Mesenchymal stem cell (in vitro differentiated cells and primary cell): ENCODE data around the gene CEP20.

Experiments
- DNase-seq: peaks from one replicate; pipeline ENCODE4 v3.0.0-alpha.2; 2013
- H2AFZ ChIP-seq: one replicate; pipeline ENCODE4 v1.6.1; 2013; ENCODE audit warnings: low read depth, mild to moderate bottlenecking, control low read depth, inconsistent platforms, low read length, moderate library complexity
- H2AK5ac ChIP-seq: 2 replicates; pipeline ENCODE4 v1.6.1; 2013; ENCODE audit warnings: low read length, moderate library complexity, mild to moderate bottlenecking, inconsistent platforms; ENCODE audit not compliant: severe bottlenecking
- H2BK120ac ChIP-seq: one replicate; pipeline ENCODE4 v1.6.1; 2013; ENCODE audit warnings: low read depth, mild to moderate bottlenecking, inconsistent platforms, low read length, moderate library complexity
- H2BK12ac ChIP-seq, 2 experiments: one replicate each; pipeline ENCODE4 v1.6.1; 2013; ENCODE audit warnings: inconsistent platforms in 2 of 2, low read length in 2 of 2, mild to moderate bottlenecking in 2 of 2, moderate library complexity in 2 of 2, control low read depth in 1 of 2
- H2BK15ac ChIP-seq: one replicate; pipeline ENCODE4 v1.6.1; 2013; ENCODE audit warnings: mild to moderate bottlenecking, low read depth, inconsistent platforms; ENCODE audit not compliant: poor library complexity, severe bottlenecking
- H2BK5ac ChIP-seq: 2 replicates; pipeline ENCODE4 v1.6.1; 2013; ENCODE audit warnings: low read depth, mild to moderate bottlenecking, low read length, control low read depth, inconsistent platforms; ENCODE audit not compliant: poor library complexity, severe bottlenecking
- H3K14ac ChIP-seq, 2 experiments: one replicate each; pipeline ENCODE4 v1.6.1; 2013; ENCODE audit warnings: inconsistent platforms in 2 of 2, low read length in 2 of 2, control low read depth in 1 of 2, mild to moderate bottlenecking in 1 of 2, moderate library complexity in 1 of 2
- H3K18ac ChIP-seq, 2 experiments: one replicate each; pipeline ENCODE4 v1.6.1; 2013; ENCODE audit warnings: inconsistent platforms in 2 of 2, low read length in 2 of 2, control low read depth in 1 of 2, low read depth in 1 of 2, mild to moderate bottlenecking in 1 of 2
- H3K23ac ChIP-seq, 2 experiments: one replicate each; pipeline ENCODE4 v1.6.1; 2013; ENCODE audit warnings: inconsistent platforms in 2 of 2, low read length in 2 of 2, mild to moderate bottlenecking in 2 of 2, moderate library complexity in 2 of 2, control low read depth in 1 of 2
- H3K27ac ChIP-seq: 2 replicates; pipeline ENCODE4 v1.5.1; 2013; ENCODE audit warnings: mild to moderate bottlenecking, moderate library complexity, low read length, control low read depth, inconsistent platforms; ENCODE audit not compliant: poor library complexity, severe bottlenecking
- H3K27me3 ChIP-seq, 2 experiments: 2 replicates each; pipeline versions ENCODE4 v1.6.1 to v1.7.0; 2013; ENCODE audit warnings: low read length in 2 of 2, mild to moderate bottlenecking in 2 of 2, moderate library complexity in 2 of 2, control low read depth in 1 of 2, inconsistent platforms in 1 of 2; ENCODE audit not compliant: control insufficient read depth in 1 of 2, insufficient read depth in 1 of 2
- H3K36me3 ChIP-seq, 2 experiments: 2 replicates each; pipeline versions ENCODE4 v1.6.1 to v1.7.0; 2013; ENCODE audit warnings: low read length in 2 of 2, control low read depth in 1 of 2, inconsistent platforms in 1 of 2, low read depth in 1 of 2, mild to moderate bottlenecking in 1 of 2; ENCODE audit not compliant: insufficient read depth in 2 of 2, control insufficient read depth in 1 of 2
- H3K4ac ChIP-seq, 2 experiments: one replicate each; pipeline ENCODE4 v1.6.1; 2013; ENCODE audit warnings: inconsistent platforms in 2 of 2, low read length in 2 of 2, mild to moderate bottlenecking in 2 of 2, moderate library complexity in 2 of 2, control low read depth in 1 of 2, low read depth in 1 of 2
- H3K4me1 ChIP-seq: 2 replicates; pipeline ENCODE4 v1.6.1; 2013; ENCODE audit warnings: low read depth, low read length, control low read depth; ENCODE audit not compliant: control insufficient read depth, insufficient read depth
- H3K4me2 ChIP-seq: 2 replicates; pipeline ENCODE4 v1.6.1; 2013; ENCODE audit warnings: low read length, mild to moderate bottlenecking, inconsistent platforms; ENCODE audit not compliant: poor library complexity, severe bottlenecking
- H3K4me3 ChIP-seq, 2 experiments: 2 replicates each; pipeline versions ENCODE4 v1.5.1 to v1.7.0; 2013; ENCODE audit warnings: low read length in 2 of 2, mild to moderate bottlenecking in 2 of 2, control low read depth in 1 of 2, low read depth in 1 of 2; ENCODE audit not compliant: insufficient read depth in 1 of 2
- H3K79me1 ChIP-seq: replicated peaks from 2 replicates; pipeline ENCODE4 v1.6.1; 2013; ENCODE audit warnings: mild to moderate bottlenecking, control low read depth, low read length, inconsistent platforms; ENCODE audit not compliant: poor library complexity, severe bottlenecking
- H3K9ac ChIP-seq: 2 replicates; pipeline ENCODE4 v1.7.0; 2013; ENCODE audit warnings: mild to moderate bottlenecking, low read length, moderate library complexity
- H3K9me3 ChIP-seq: 2 replicates; pipeline ENCODE4 v1.7.0; 2013; ENCODE audit warnings: mild to moderate bottlenecking, low read length; ENCODE audit not compliant: control insufficient read depth
- H4K8ac ChIP-seq: one replicate; pipeline ENCODE4 v1.6.1; 2013; ENCODE audit warnings: inconsistent platforms, mild to moderate bottlenecking, low read length, moderate library complexity
- H4K91ac ChIP-seq: one replicate; pipeline ENCODE4 v1.6.1; 2013; ENCODE audit warnings: mild to moderate bottlenecking, low read length, inconsistent platforms
- WGBS: methylation state at CpG from one replicate; pipeline ENCODE4 v1.1.7; 2013; ENCODE audit warnings: mixed read lengths; 5-methylcytosine and 5-hydroxymethylcytosine counted together

Gene CEP20

GRCh38 chr16:15932939-15933338, 44.5 kb upstream of the CEP20 start:
- Histone ChIP-seq H3K14ac (no peak overlapping the region), H4K8ac (no peak overlapping the region), H2BK15ac (no peak overlapping the region), H3K23ac (no peak overlapping the region), H2AK5ac (no peak overlapping the region), H3K18ac (no peak overlapping the region), H3K27me3 (no peaks in the 10 kb centered on the region), H2AFZ (no peak overlapping the region), H2BK5ac (no peak overlapping the region), H3K4me2 (no peak overlapping the region), H2BK120ac (no peak overlapping the region), H3K4ac (no peak overlapping the region), H3K9me3 (peaks cover 14% of the 10 kb centered on the region), H3K36me3 (no peaks in the 10 kb centered on the region), H3K9ac (no peak overlapping the region), H2BK12ac (no peak overlapping the region), H3K4me3 (no peak overlapping the region), H3K79me1 (no peaks in the 10 kb centered on the region), H4K91ac (no peak overlapping the region), H3K4me1 (peaks cover 4% of the 10 kb centered on the region), H3K27ac (no peak overlapping the region)
- WGBS, result 96% methylated on average over 4 of the region's 6 CpGs
- peak; percentile 36 for DNase-seq

- H2BK15ac ChIP-seq, result no peak overlapping the region
Observed at GRCh38 chr16:15928261-15929104, 40.1 kb upstream of the CEP20 start.

GRCh38 chr16:15925631-15926030, 37.2 kb upstream of the CEP20 start:
- Histone ChIP-seq H4K8ac (no peak overlapping the region), H3K4me3 (no peak overlapping the region), H2BK120ac (no peak overlapping the region), H2BK15ac (no peak overlapping the region), H3K18ac (no peak overlapping the region), H3K23ac (no peak overlapping the region), H3K9me3 (no peaks in the 10 kb centered on the region), H3K27ac (no peak overlapping the region), H3K27me3 (no peaks in the 10 kb centered on the region), H3K4me2 (no peak overlapping the region), H3K9ac (no peak overlapping the region), H2BK5ac (no peak overlapping the region), H3K14ac (no peak overlapping the region), H4K91ac (no peak overlapping the region), H2AK5ac (no peak overlapping the region), H3K4ac (no peak overlapping the region), H3K4me1 (peaks cover 4% of the 10 kb centered on the region), H2AFZ (no peak overlapping the region), H3K36me3 (no peaks in the 10 kb centered on the region), H2BK12ac (no peak overlapping the region), H3K79me1 (no peaks in the 10 kb centered on the region)
- WGBS, result 72% methylated on average over 9 of the region's 9 CpGs
- no peak for DNase-seq

More at GRCh38 chr16:15928261-15929104, 40.1 kb upstream of the CEP20 start:
- Histone ChIP-seq H2BK12ac (no peak overlapping the region), H3K27ac (no peak overlapping the region), H3K9ac (no peak overlapping the region), H2AFZ (no peak overlapping the region), H4K91ac (peak overlapping the region; percentile 43), H3K9me3 (no peaks in the 10 kb centered on the region), H3K79me1 (no peaks in the 10 kb centered on the region), H2AK5ac (no peak overlapping the region), H3K23ac (no peak overlapping the region), H3K36me3 (no peaks in the 10 kb centered on the region), H3K4ac (no peak overlapping the region), H3K18ac (no peak overlapping the region), H2BK120ac (no peak overlapping the region), H2BK5ac (no peak overlapping the region), H3K14ac (no peak overlapping the region), H3K27me3 (no peaks in the 10 kb centered on the region), H3K4me2 (no peak overlapping the region), H3K4me1 (peaks cover 4% of the 10 kb centered on the region), H3K4me3 (no peak overlapping the region), H4K8ac (peak overlapping the region; percentile 19)
- WGBS, result 97% methylated on average over 15 of the region's 18 CpGs
- DNase-seq, result no peak

GRCh38 chr16:15924996-15925395, 36.6 kb upstream of the CEP20 start:
- no peak overlapping the region for H3K9ac ChIP-seq

More at GRCh38 chr16:15924996-15925395, 36.6 kb upstream of the CEP20 start:
- H3K27me3 ChIP-seq, result no peaks in the 10 kb centered on the region
- no peak overlapping the region for H3K23ac ChIP-seq
- H3K14ac ChIP-seq, result no peak overlapping the region
- no peaks in the 10 kb centered on the region for H3K36me3 ChIP-seq
- no peak overlapping the region for H3K4me3 ChIP-seq
- H3K27ac ChIP-seq, result no peak overlapping the region
- H2BK5ac ChIP-seq, result no peak overlapping the region
- no peak for DNase-seq
- H3K79me1 ChIP-seq, result no peaks in the 10 kb centered on the region
- no peak overlapping the region for H4K91ac ChIP-seq
- H2AK5ac ChIP-seq, result no peak overlapping the region
- no peak overlapping the region for H3K4me2 ChIP-seq
- H2BK15ac ChIP-seq, result no peak overlapping the region
- WGBS, result 95% methylated on average over 13 of the region's 13 CpGs
- no peak overlapping the region for H3K18ac ChIP-seq
- H2AFZ ChIP-seq, result no peak overlapping the region
- H2BK120ac ChIP-seq, result no peak overlapping the region
- no peaks in the 10 kb centered on the region for H3K9me3 ChIP-seq
- H3K4ac ChIP-seq, result no peak overlapping the region
- H2BK12ac ChIP-seq, result no peak overlapping the region
- H4K8ac ChIP-seq, result no peak overlapping the region
- peaks cover 4% of the 10 kb centered on the region for H3K4me1 ChIP-seq
